Breast epithelium (tissue), 4 donors: ENCODE results near the gene CRTC1. TPM values are rescaled to one million over a fixed set of nuclear protein-coding genes. Genes with fewer than 3 reads are reported as not detected.

ENCODE experiments used
- DNase-seq, 2 donors: peaks; one replicate each; pipeline ENCODE4 v3.0.0-alpha.2; 2019; ENCODE audit warnings: low spot score in 2 of 2
- H3K27ac ChIP-seq, 2 donors: fragments of 200-600 bp; sonication (generic) in 1 of 2; one replicate each; pipeline ENCODE4 v1.5.1; 2016 to 2019; ENCODE audit warnings: mild to moderate bottlenecking in 1 of 2
- H3K27me3 ChIP-seq, 2 donors: fragments of 200-600 bp; sonication (generic) in 1 of 2; one replicate each; pipeline versions ENCODE4 v1.5.1 to v1.6.0; 2017 to 2019; ENCODE audit warnings: control low read depth in 1 of 2, mild to moderate bottlenecking in 1 of 2
- H3K36me3 ChIP-seq: fragments of 200-600 bp; one replicate; pipeline ENCODE4 v1.5.1; 2019
- H3K4me1 ChIP-seq, 2 donors: fragments of 200-600 bp; sonication (generic); one replicate each; pipeline ENCODE4 v1.5.1; 2016 to 2019; ENCODE audit warnings: control low read depth in 1 of 2
- H3K4me3 ChIP-seq, 3 donors: fragments of 200-600 bp; sonication (generic); 1 replicate in 2 of 3; 2 replicates in 1 of 3; pipeline ENCODE4 v1.5.1; 2016 to 2019; ENCODE audit warnings: mild to moderate bottlenecking in 3 of 3, moderate library complexity in 2 of 3
- H3K9me3 ChIP-seq, 2 donors: fragments of 200-600 bp; sonication (generic) in 1 of 2; one replicate each; pipeline ENCODE4 v1.5.1; 2016 to 2019; ENCODE audit warnings: control low read depth in 1 of 2
- POLR2A ChIP-seq: fragments of 450-650 bp; IDR thresholded peaks from one replicate; pipeline ENCODE4 v1.6.1; 2016; ENCODE audit warnings: antibody characterized with exemption, mild to moderate bottlenecking, moderate library complexity
- POLR2AphosphoS5 ChIP-seq, 3 donors: sonication (generic); formaldehyde crosslinking; IDR thresholded peaks; one replicate each; pipeline ENCODE4 v1.6.1; 2017; ENCODE audit warnings: antibody characterized with exemption in 3 of 3
- intact Hi-C: fragments of 100-400 bp; cut with DNase I; formaldehyde crosslinking; loops from one replicate; pipeline ENCODE4 v1.15.1; 2023; ENCODE audit warnings: low total_unique reads
- total RNA-seq, 3 donors: library from RNA; depleted of rRNA; stranded (reverse); fragments of >200 nt; gene quantifications; one replicate each; pipeline ENCODE4 v1.1.0, GENCODE V29; 2016
- TF ChIP-seq, protein P1 (sequence below), 3 donors: fragments of 450-650 bp; IDR thresholded peaks; one replicate each; pipeline ENCODE4 v1.5.1; 2016 to 2017; ENCODE audit warnings: antibody characterized with exemption in 3 of 3, mild to moderate bottlenecking in 3 of 3, moderate library complexity in 3 of 3

Gene CRTC1
- total RNA-seq, 3 donors from 2014 or later, result 4.8 to 6.1 (median 5.9) TPM

DNA sequence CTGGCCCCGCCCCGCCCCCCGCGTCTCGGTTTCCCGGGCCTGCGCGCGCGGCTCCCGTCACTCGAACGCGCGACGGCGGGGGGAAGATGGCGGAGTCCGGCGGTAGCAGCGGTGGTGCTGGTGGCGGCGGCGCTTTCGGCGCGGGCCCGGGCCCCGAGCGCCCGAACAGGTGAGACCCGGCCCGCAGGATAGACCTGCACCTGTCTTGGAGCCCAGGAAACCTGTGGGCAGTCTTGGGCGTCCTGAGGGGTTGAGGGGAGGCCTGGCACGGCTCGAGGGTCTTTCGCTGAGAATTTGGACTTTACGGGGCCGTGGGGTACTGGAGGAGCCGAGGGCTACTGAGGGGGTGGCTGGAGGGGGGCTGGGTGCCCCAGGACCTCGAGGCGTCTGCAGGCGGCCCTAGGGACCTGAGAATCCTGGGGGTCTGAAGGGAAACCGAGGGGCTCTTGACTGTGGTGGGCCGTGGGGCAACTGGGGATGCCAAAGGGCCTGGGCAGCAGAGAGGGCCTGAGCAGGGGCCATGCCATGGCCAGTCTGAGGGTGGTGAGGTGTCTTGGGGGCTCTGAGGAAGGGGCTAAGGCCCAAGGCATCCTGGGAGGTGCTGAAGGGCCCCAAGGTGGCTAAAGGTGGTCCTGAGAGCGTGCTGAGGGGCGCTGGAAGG is 46.4 kb upstream of the CRTC1 start, which contains the start of gene KLHL26:
Gene KLHL26, plus strand, starts transcription at position 60 of the 661 bp plus-strand sequence. Its CDS starts 27 bp downstream, at position 87.
- DNase-seq, result no peak
- no peaks in the 10 kb centered on the region for H3K9me3 ChIP-seq
- no peaks in the 10 kb centered on the region for H3K27me3 ChIP-seq
- H3K27ac ChIP-seq, result peak within 1 kb of the TSS; percentile 84 to 95
- H3K4me3 ChIP-seq, result peak within 1 kb of the TSS; percentile 70 to 78 (median 74)
- peak in 2 of 3 donors; percentile 36 to 87 for TF ChIP-seq POLR2AphosphoS5 (IDR thresholded peaks at IDR 0.05)
- TF ChIP-seq, protein P1, sequence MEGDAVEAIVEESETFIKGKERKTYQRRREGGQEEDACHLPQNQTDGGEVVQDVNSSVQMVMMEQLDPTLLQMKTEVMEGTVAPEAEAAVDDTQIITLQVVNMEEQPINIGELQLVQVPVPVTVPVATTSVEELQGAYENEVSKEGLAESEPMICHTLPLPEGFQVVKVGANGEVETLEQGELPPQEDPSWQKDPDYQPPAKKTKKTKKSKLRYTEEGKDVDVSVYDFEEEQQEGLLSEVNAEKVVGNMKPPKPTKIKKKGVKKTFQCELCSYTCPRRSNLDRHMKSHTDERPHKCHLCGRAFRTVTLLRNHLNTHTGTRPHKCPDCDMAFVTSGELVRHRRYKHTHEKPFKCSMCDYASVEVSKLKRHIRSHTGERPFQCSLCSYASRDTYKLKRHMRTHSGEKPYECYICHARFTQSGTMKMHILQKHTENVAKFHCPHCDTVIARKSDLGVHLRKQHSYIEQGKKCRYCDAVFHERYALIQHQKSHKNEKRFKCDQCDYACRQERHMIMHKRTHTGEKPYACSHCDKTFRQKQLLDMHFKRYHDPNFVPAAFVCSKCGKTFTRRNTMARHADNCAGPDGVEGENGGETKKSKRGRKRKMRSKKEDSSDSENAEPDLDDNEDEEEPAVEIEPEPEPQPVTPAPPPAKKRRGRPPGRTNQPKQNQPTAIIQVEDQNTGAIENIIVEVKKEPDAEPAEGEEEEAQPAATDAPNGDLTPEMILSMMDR (IDR thresholded peaks at IDR 0.05), result no peak
- intact Hi-C loops, result no loop called here
- peaks cover 0 to 12% of the 10 kb centered on the region in 2 donors for H3K4me1 ChIP-seq
- no peaks in the 10 kb centered on the region for H3K36me3 ChIP-seq

DNA sequence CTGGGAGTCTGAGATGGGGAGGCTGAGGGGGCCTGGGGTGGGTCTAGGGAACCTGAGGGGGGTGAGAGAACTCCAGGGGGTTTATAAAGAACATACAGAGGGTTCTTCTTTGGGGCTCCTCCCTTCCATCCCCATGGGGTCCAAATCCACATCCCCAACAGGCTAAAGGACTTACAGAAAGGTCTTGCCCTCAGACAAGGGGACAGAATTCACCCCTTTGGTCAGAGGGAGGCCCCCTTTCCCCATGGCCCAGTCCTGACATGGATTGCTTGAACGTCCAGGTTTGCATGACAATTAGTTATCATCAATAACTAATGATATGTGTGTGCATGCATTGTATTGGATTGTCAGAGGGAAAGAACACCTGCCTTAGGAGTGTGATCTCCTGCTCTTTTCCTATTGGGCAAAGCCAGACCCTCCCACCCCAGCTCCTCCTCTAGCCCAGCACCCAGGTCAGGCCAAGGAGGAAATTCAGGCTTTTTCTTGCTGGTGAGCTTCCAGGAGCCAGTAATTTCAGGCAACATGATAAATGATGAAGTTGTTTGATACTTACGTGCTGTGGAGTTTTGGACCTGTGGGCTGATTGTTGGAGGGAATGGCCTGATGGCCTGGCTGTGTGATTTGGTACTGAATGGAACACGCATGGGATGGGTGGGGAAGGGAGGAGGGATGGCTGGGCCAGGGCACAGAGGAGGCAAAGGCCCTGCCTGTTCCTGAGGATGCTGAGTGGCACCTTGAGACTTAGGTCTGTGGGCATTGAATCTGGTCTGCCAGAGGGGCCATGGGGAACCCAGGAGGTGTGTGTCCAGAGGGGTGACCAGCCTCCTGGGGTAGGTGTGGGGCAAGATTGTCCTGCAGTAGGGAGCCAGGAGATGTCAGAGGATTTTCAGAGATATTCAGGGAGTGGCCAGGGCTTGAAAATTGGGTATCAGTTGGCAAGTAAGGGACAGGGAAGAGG is 45.5 kb upstream of the CRTC1 start:
- intact Hi-C loops, result no loop called here

DNA sequence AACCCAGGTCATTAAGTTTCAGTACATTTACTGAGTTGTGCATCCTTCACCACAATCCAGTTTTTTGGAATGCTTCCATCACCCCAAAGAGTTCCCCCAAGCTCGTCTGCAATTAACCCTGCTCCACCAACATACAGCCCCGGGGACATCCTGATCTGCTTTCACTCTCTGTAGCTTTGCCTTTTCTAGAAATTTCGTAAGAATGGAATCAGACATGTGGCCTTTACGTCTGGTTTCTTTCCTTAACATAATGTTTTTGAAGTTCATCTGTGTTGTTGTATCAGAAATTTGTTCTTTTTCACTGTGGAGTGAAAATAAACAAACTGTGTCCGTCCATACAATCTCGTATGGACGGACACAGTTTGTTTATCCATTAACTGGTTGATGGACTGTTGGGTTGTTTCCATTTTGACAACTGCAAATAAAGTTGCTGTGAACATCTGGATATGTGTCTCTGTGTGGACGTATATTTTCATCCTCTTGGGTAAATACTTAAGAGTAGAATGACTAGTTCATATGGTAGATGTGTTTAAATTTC is 43.7 kb upstream of the CRTC1 start:
- TF ChIP-seq POLR2A (no peak), POLR2AphosphoS5 (IDR thresholded peaks at IDR 0.05) (no peak)
- TF ChIP-seq, protein P1 (IDR thresholded peaks at IDR 0.05), result no peak
- Histone ChIP-seq H3K36me3 (no peaks in the 10 kb centered on the region), H3K4me3 (no peak overlapping the region), H3K27ac (no peak overlapping the region), H3K27me3 (no peaks in the 10 kb centered on the region), H3K4me1 (peaks cover 0 to 12% of the 10 kb centered on the region in 2 donors), H3K9me3 (no peaks in the 10 kb centered on the region)
- intact Hi-C loops, result no loop called here
- DNase-seq, result no peak

More for the DNA sequence above, 45.5 kb upstream of the CRTC1 start:
- peak overlapping the region; percentile 84 to 95 for H3K27ac ChIP-seq
- H3K9me3 ChIP-seq, result no peaks in the 10 kb centered on the region
- TF ChIP-seq POLR2AphosphoS5 (IDR thresholded peaks at IDR 0.05) (no peak), POLR2A (no peak)
- TF ChIP-seq, protein P1 (IDR thresholded peaks at IDR 0.05), result no peak
- peak overlapping the region; percentile 70 to 78 (median 74) for H3K4me3 ChIP-seq
- peaks cover 0 to 12% of the 10 kb centered on the region in 2 donors for H3K4me1 ChIP-seq
- H3K36me3 ChIP-seq, result no peaks in the 10 kb centered on the region
- DNase-seq, result peak in 1 of 2 donors; percentile 57
- H3K27me3 ChIP-seq, result no peaks in the 10 kb centered on the region

DNA sequence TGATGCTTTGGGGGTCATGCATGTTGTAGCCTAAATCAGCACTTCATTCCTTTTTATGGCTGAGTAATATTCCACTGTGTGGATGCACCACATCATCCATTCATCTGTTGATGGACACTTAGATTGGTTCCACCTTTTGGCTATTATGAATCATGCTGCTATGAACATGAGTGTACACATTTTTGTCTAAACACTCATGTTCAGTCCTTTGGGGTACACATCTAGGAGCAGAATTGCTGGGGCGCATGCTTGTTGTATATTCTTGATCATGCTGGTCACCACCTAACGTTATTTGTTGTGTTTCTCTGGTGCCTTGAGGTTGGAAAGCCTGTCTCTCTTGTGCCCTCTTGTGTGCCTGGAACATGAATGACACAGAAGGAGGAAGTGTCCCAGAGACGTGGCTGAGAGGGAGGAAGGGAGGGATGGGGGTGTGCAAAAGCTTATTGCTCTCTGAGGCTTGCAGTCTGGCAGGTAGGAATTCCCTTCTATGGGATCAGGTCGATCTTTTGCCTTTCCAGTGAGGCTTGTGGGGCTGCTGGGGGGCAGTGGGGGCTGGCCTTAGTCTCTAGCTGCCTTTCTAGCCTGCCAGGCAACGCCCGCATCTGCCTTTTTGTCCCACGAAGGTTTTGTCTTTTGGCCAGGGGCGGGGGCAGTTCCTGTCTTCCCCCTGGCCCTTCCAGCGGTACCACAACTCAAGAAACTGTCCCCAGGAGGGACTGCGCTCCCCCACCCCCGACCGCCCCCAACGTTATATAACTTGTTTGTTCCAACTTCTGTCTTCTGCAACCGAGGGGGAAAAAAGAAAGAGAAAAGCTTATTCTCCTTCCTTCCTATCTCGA is 39.1 kb upstream of the CRTC1 start:
- peak overlapping the region in 2 of 3 donors; percentile 20 to 42 for H3K4me3 ChIP-seq
- intact Hi-C loops, result no loop called here
- H3K27ac ChIP-seq, result peak overlapping the region; percentile 50 to 75
- peak in 1 of 2 donors; percentile 54 for DNase-seq
- TF ChIP-seq POLR2A (no peak), POLR2AphosphoS5 (IDR thresholded peaks at IDR 0.05) (peak in 1 of 3 donors; percentile 33)
- TF ChIP-seq, protein P1 (IDR thresholded peaks at IDR 0.05), result no peak
- H3K9me3 ChIP-seq, result no peaks in the 10 kb centered on the region
- H3K4me1 ChIP-seq, result no peaks in the 10 kb centered on the region
- H3K36me3 ChIP-seq, result no peaks in the 10 kb centered on the region
- H3K27me3 ChIP-seq, result no peaks in the 10 kb centered on the region
